Activated naive CD4-positive, alpha-beta T cell treated with anti-CD3 and anti-CD28 coated beads, Interleukin-2, amount 50 U/mL, for 16 hours (primary cell): Measurements from ENCODE around the gene VAC14.

Source experiments
- DNase-seq: peaks from one replicate; pipeline ENCODE4 v3.0.0-alpha.2; 2020

VAC14 gene

DNA sequence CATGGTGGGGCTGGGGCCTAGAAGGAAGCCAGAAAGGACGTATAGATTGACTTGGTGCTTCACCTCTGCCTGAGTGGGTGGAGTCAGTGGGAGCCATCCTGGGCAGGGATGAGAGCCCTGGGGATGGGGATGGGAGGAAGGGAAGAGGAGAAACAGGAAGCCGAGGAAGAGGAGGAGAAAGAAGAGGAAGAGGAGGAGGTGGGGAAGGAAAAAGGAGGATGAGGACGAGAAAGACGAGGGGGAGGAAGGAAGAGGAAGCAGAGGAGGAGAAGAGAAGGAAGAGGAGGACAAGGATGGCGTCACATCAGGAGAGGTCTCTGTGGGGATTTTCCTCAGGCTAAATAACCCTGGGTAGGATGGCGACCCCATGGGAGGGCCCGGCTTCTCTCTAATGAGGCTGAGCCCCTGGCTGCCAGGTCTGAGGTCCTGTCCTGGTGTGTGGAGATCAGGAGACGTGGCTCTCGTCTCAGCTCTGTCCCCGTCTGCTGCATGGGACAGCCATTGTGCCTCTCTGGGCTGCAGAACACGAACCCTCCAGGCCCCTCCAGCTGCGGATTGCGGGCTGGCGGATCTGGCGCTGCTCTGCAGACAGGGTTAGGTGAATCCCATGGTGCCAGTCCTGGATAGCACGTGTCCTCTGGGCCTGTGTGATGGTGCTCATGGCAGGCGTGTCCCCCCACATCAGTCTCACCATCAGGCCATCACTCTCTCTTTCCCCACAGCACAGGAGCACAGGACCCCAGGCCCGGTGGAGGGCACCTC lies 79.6 kb downstream of the VAC14 start:
- no peak for DNase-seq

DNA sequence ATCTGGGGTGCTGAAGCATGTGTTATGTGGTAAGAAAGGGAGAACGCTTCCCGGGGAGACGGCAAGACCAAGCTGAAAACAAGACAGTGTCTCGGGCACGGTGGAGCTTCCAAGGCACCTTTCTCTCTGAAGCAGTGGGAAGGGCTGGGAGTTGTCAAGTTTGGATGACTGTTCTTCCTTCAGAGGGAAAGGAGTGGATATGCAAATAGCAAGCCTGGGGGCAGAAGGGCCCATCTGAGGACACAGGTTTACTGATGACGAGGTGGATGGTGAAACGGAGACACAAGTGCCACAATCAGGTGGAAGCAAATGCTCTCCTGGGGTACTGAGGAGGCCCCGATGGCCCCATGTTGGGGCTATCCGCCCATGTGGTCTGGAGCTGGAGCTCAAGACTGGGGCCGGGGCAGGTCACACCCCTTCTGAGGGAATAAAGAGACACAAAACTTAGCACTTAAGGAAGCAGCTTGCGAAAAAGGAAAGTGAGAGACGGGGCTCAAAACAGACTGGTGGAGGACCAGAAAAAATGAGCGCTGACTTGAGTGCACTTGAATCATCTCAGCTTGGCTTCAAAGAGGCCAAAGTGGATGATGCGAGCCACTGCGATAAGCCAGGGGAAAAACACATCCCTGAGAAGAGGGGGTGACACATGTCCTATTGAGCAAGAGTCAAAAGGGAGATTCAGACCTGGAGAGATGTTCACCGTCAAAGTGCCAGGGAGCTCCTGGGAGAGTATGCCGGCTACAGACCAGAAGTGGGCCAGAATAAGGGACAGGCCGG lies 80.3 kb downstream of the VAC14 start:
- DNase-seq: no peak

DNA sequence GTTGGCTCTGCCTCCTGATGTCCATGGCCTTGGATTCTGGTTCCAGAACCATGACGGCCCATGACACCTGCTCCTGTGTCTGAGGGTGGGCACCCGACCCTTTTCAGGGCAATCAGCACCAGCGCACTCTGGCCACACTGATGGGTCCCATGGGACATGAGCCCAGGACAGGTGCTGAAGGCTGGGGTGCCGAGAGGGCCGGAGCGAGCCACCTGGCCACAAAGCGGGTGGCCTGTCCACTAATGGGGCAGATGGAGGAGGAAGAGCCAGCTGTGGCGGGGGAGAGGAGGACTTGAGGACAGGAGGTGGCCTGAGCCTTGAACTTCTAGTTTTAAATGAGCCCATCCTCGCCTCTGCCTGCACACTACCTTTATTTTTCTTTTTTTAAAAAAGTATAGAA lies 83.9 kb downstream of the VAC14 start:
- no peak for DNase-seq

DNA sequence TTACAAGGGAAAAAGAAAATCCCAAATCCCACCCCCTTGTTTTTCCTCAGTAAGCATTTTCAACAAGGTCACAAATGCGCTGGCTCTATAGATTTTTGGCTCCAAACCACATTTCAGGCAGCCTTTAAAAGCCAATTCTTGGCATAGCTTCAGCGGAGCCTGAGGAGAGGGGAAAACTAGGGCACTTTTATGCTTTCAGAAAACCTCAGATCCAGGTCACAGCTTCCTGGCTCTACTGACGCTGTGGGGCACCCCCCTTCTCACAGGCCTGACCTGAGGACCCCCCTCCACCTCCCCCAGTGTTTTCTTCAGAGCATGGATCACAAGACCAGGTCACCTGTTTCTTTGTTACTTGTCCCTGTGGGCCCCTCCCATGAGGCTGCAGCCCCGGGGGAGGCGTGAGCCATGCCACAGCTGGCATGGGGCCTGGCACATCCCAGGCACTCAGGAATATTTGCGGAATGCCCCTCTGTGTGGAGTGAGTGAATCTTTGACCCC lies 85.0 kb downstream of the VAC14 start:
- DNase-seq: no peak

DNA sequence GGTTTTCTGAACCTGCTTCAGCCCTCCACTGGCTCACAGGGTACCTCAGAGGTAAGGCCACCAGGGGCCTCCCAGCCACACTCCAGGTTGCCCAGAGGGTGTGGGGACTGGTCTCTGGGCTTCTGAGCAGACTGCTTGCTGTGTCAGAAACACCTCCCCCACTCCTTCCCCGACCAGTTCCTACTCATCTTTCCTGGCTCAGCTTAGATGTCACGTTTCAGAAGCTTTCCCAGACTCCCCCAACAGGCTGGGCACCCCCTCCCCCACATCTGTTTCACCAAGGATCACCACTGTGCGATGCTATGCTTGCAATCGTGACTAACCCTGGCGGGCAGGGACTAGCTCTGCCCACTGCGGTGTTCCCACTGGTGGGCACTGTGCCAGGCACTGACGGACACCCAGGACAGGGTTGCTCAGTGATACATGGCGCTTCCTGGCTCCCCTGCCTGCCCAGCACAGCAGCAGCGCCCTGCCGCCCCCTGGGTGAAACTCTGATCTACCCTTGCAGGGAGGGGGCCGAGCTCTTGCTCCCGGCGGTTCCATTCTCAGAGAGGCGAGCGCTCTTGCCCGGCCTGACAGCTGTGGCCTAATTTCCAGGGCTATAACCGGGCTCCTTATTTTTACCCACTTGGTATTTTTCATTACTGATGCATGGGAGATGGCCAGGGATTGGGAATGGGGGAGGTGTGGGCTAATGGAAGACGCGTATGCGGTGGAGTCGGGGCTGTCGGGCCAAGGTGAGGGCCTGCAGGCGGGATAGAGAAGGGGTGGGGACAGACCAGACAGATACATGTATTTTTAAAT lies 85.7 kb downstream of the VAC14 start:
- no peak for DNase-seq

DNA sequence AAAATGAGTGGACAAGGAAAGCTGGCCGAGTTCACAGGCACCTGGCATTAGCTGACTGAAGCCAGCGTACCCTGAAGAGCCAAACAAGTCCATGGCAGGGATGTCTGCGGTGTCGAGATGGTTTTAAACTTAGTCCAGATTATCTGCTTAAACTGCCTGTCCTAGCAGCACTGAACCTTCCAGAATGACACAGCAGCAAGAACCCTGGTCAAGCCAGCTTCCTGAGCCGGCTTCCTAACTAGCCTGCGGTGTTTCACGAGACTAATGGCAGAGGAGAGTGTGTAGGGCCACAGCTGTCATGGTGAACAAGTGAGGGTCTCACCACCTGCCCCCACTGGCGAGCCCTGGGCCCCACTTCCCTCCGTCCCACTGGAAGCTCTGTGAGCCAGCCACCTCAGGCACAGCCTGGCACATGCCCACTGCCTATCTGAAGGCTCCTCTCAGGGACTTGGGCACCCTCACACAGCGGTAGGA lies 86.3 kb downstream of the VAC14 start:
- no peak for DNase-seq

DNA sequence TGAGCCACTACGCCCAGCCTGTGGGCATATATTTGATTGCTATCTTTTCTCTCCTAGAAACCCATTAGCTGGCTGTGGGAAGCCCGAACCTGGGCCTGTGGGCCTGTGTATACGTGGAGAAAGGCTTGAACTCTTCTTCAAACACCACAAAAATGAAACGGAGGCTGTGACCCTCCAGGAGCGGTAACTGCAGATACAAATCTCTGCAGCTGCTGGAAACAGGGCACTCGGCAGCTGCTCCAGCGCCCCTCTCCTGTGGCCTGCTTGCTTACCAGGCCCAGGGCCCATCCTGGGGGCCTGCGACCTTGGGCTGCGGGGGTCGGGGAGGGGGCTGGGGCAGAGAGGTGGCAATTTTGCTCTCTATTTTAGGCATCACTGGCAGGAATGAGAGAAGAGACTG lies 87.1 kb downstream of the VAC14 start:
- DNase-seq: no peak

DNA sequence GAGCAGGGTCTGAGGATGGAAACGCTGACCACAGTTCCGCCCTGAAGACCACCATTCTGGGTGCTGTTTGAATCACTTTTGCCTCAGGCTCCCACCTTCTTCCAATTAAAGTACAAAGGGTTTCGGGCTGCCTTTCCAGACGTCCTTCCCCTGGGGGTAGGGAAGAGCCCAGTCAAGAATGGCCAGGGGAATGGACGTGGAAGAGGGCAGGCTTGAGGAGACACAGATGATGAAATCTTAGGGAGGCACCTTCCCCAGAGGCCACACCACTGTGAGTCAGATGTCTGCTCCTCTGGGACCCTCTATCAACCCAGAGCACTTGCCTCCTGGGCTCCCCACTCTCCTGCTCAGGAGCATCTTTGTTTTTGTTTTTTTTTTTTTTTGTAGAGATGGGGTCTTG lies 87.6 kb downstream of the VAC14 start:
- no peak for DNase-seq

DNA sequence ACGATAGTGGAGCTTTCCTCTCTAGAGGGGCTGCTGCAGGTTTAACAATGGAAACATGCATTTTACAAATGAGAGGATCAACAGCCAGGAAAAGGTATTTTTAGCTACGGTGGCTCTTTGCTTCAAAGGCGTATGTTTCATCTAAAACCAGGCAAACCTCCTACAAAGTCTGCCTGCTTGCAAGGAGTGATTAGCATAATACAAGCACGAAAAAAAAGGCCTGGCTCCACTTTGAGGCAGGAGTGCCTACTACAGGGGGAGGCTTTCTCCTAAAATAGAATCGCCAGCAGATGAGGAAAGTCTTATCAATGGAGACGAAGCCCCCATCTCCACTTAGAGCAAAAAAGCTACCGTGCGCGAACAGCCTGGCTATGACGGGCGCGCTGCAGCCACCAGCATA lies 88.0 kb downstream of the VAC14 start:
- no peak for DNase-seq

DNA sequence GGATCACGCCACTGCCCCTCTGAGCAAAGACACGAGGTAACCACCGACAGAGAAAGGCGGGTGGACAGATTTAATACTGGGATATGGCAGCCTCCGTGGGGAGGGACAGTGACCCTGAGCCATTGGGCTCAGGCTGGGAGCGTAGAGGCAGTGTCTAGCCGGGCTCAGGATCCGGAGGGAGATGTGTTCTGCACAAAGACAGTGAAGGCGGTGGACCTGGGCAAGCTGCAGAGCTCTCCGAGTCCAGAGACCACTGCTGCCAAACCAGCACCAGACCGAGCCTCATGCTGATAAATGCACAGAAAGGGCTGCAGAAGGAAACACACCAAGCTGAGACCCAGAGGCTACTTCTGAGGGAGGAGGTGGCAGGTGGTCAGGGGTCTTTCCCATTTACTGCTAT lies 88.6 kb downstream of the VAC14 start:
- no peak for DNase-seq

DNA sequence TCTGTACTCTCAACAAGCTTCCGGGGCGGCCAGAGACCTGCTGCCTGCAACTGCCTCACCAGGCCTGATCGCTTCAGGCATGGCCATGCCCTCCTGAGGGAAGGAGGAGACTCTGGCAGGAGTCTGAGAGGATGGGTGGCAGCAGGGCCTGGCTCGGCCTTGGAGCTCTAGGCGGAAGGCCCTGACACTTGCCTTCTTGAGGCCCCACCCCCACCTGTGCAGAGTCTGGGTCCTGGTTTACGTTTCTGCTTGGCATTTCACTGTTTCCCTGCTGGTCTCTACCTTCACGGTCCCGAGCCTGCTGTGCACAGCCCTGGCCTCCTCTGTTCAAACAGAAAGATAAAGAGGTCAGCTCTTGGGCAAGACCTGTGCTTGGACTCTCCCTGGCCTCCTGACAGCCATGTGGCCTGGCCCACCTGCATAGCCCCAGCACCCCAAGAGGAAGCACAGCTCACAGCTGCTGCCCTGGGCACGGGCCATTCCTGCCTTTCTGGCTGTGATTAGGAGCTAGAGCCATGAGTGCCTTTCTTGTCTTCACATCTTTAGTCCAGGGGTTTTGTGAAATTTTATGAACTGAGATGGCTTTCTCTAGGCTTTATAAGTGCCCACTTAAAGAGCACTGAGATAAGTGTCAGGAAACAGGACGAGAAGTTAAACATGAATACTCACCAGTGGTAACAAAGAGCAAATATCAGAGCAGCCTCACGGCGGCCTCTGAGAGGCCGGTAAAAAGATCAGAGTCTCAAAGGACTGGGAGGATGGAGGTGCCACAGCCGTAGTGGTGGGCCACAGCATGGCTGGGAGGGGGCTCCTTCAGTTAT lies 89.5 kb downstream of the VAC14 start:
- DNase-seq: no peak

DNA sequence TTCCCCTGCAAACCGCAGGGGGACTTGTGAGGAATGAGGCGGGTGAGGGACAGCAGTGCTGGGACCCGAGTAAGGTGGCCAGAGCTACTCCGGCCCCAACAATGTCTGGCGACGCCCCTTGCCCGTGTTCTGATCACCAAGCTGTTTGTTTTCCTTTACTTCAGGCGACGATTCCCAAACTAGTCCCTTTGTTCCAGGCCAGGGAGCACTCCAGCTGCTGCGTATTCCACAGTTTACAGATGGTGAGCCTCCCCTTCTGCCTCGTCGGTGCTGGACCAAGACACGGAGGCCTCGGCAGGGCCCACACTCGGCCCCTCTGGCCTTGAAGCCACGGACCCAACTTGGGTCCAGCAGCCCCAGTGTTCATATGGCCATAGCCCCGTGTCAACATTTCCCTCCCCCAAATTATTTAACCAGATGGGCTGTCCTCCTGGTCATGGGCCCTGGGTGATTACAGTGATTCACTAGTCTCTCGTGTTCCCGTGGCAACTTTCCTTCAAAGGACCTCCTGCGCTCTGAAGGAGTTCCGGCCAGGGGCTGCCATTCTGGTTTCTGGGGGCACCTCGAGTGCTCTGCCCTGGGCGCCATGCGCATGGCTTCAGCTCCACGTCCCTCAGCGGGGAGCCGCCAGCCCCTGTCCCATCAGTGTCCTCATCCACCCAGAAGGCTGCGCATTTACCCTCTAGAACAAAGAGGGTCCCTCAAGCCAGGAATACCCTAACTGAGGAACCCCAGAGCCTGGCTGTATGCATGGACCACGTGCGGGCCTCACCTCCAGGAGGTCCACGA lies 90.3 kb downstream of the VAC14 start:
- DNase-seq: no peak

DNA sequence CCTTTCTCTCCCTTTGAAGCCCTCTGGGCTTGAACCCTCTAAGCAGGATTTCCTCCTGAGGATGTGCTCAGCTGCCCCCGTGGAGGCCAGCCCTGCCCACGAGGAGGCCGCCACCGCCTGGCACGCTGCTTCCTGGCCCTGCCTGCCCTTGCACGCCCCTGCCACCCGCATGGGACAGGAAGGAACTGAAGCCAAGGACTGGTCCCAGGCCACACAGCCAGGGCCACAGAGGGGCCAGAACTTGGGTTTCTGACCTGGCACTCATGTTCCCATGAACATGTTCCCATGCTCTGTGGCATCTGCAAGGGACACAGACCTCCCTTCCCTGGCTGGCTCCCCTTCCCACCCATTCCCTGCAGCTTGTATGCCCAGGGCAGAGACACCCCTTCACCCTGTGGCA lies 91.0 kb downstream of the VAC14 start:
- no peak for DNase-seq

DNA sequence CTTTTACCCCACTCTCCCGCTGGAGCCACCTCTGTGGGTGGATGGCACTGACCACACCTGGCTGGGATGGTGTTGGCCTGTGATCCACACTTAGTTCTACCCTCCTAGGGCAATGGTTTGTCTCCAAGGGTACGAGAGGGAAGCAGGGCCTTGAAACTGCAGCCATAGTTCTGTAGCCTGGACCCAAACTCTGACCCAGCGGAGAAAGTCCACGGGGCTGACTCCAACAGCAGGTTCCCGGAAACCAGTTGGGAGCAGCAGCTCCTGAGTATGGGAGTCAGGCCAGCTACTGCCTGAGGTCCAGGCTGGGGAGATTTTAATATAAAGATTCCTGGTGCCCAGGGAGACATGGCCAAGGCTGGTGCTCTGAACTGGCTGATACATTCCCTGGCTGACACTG lies 91.5 kb downstream of the VAC14 start:
- no peak for DNase-seq

DNA sequence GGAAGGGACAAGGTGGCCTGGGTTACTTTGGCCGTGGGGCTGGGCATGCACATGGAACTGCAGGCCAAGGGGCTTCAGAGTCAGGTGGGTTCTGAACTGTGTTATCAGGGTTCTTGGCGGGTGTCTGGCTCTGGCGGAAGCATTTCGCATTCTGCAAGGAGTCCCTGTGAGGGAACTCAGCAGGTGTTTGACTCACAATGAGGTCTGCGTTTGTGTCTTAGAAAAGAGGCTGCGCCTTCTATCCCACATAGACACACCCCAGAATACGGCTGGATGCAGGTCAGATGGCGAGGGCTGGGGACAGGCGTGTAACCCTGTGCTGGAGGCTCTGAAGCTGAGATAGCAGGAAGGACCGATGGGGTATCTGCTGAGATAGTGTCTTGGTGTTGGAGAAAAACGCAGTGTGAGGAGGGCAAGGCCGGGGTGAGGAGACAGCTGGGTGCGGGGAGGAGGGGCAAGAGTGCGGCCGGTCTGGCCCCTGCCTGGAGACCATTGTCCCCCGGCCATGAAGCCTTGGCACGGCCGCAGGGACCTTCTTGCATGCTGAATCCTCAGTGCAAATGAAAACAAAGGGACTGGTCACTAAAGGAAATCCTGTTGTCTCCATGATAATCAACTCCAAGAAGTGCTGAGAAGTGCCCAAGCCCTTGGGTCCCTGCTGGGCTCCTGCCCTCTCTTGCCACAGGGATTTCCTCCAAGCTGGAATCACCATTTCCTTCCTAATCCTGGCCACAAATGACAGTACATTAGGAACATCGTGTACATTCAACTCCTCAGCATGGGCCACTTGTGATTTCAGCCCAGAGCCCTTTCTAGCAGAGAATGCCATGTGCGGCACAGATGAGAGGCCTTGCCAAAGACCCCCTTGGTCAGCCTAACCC lies 92.4 kb downstream of the VAC14 start:
- no peak for DNase-seq

DNA sequence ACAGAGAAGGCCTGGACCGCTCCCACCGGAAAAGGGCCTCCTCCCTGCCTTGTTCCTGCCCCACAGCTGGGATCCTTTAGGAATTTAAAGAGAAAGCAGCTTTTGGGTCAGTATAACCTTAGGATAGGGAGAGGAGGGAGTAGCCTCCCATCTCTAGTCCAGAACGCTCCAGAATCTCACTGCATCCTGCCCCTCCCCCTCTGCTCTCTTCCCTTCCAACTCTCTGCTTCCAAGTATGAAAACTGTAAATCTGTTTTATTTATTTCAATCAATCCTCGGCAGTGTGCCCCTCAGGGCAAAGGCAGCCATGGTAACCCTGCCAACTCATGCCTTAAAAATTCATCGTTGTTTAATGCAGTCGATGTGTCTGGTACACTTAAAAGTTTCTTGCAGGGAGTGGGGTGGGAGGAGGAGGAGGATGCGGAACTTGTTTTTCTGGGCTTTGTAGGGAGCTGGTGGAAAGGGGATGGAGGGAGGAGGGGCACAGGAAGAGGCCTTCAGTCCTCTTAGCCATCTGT lies 94.0 kb downstream of the VAC14 start:
- DNase-seq: no peak

DNA sequence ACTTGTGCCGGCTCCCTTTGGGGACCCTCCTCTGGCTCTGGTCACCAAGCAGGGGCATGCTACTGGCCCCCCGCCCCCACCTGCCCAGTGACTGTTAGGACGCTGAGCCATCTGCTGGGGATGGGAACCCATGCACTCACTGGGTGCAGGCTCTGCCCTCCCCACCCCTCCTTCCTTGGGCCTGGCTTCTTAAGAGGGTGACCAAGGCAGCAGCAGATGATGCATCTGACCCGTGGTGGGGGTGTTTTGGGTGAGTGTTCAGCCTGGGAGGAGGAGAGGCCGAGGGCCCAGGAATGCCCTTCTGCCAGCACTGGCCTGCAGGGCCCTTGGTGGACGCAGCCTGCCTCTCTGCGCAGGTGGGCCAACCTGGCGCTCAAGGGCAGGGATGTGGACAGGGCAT lies 95.9 kb downstream of the VAC14 start:
- DNase-seq: no peak

DNA sequence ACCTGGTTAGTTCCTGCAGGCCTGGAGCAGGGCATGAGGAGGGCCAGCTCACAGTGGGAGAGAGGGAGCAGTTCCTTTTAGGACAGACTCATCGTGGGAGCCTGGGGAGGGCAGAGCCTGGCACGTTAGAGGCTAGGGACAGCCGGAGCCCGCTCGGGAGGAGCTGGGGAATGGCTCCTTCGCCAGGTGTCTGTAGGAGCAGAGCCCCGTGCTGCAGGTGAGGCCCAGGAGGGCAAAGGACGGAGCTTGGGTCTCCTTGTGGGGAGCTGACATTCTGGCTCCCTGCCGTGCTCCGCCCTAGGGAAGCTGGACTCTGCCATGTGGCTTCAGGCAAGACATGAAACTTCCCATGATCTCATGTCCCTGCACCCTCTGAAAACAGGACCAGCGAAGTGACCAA lies 96.4 kb downstream of the VAC14 start:
- DNase-seq: no peak

DNA sequence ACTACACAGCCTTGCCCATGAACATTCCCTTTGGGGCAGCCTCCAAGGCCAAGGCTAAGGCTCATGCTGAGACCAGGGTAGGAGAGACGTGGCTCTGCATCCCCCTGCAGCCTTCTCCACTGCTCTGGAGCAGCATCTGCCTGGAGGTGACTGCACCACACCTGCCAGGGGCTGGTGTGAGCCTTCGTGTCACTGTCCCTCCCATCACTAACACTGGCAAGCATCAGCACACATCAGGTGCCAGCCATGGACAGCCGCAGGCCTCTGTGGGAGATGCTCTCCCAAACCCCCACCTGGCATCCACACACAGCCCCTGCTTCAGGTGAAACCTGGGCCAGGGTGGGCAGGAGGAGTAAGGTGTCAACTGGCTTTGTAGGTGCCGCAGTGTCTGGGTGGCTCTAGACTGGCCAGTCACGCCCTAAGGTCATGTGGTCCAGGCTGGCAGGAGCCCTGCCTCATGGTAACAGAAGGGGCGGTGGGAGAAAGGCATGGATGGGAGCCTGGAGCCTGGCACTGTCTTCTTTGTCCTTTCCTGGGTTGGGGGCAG lies 97.0 kb downstream of the VAC14 start:
- DNase-seq: no peak
